Inflammatory macrophage treated with lipopolysaccharide for 1 hour (primary cell): ENCODE data around the gene LMBRD1.
"Not testable (repeated sequence)": the region's sequence is repeated elsewhere in the genome, so short reads cannot be mapped to it uniquely, and the experiment has no call there.

Experiments used
- DNase-seq, 2 donors: peaks; one replicate each; pipeline ENCODE4 v3.0.0-alpha.2; 2020 to 2022

LMBRD1 gene

GRCh38 chr6:69796073-69796641 is 653 bp downstream of the LMBRD1 start:
- DNase-seq = peak; percentile 8 to 10

- peak in 1 of 2 donors; percentile 28 for DNase-seq
Measured at GRCh38 chr6:69795469-69796072, 1.2 kb downstream of the LMBRD1 start.

GRCh38 chr6:69792292-69792691 is 4.5 kb downstream of the LMBRD1 start:
- DNase-seq = no peak

GRCh38 chr6:69791065-69791471 is 5.7 kb downstream of the LMBRD1 start:
- no peak for DNase-seq

GRCh38 chr6:69790629-69791028 is 6.2 kb downstream of the LMBRD1 start:
- DNase-seq = no peak

- peak; percentile 47 to 55 for DNase-seq
Measured at GRCh38 chr6:69789578-69789977, 7.2 kb downstream of the LMBRD1 start.

GRCh38 chr6:69787436-69787835 is 9.4 kb downstream of the LMBRD1 start:
- not testable (repeated sequence) for DNase-seq

- no peak for DNase-seq
Measured at GRCh38 chr6:69785697-69786096, 11.1 kb downstream of the LMBRD1 start.

- no peak for DNase-seq
Measured at GRCh38 chr6:69784595-69785377, 12.0 kb downstream of the LMBRD1 start.

GRCh38 chr6:69783108-69783507 is 13.7 kb downstream of the LMBRD1 start:
- no peak for DNase-seq

- no peak for DNase-seq
Measured at GRCh38 chr6:69780585-69781178, 16.1 kb downstream of the LMBRD1 start.

GRCh38 chr6:69775941-69776340 is 20.9 kb downstream of the LMBRD1 start:
- DNase-seq = no peak

GRCh38 chr6:69775585-69775849 is 21.3 kb downstream of the LMBRD1 start:
- DNase-seq = no peak

GRCh38 chr6:69774740-69775584 is 21.8 kb downstream of the LMBRD1 start:
- DNase-seq = no peak

GRCh38 chr6:69771158-69771906 is 25.5 kb downstream of the LMBRD1 start:
- DNase-seq = no peak

- DNase-seq = no peak
Measured at GRCh38 chr6:69768664-69769063, 28.1 kb downstream of the LMBRD1 start.

- DNase-seq = no peak
Measured at GRCh38 chr6:69763763-69764162, 33.0 kb downstream of the LMBRD1 start.

- DNase-seq = no peak
Measured at GRCh38 chr6:69761853-69762252, 35.0 kb downstream of the LMBRD1 start.

GRCh38 chr6:69758214-69758613 is 38.6 kb downstream of the LMBRD1 start:
- no peak for DNase-seq

GRCh38 chr6:69756907-69757306 is 39.9 kb downstream of the LMBRD1 start:
- DNase-seq = no peak

- DNase-seq = no peak
Measured at GRCh38 chr6:69756366-69756765, 40.4 kb downstream of the LMBRD1 start.

GRCh38 chr6:69735027-69735426 is 61.8 kb downstream of the LMBRD1 start:
- no peak for DNase-seq
